22Rv1 (cell line): Measurements from ENCODE around the gene ZNF611.

Experiments
- CTCF ChIP-seq: fragments of 450-650 bp; IDR thresholded peaks from 2 replicates; pipeline ENCODE4 v1.5.1; 2017; ENCODE audit warnings: mild to moderate bottlenecking
- ZFX ChIP-seq: fragments of 450-650 bp; IDR thresholded peaks from 2 replicates; pipeline ENCODE4 v1.6.1; 2017; ENCODE audit warnings: antibody characterized with exemption, borderline replicate concordance

GRCh38 chr19:52703917-52704316, 30.9 kb downstream of the ZNF611 start:
- TF ChIP-seq CTCF (no peak), ZFX (no peak)
